ENCODE data around the gene FRMPD4.

DNA sequence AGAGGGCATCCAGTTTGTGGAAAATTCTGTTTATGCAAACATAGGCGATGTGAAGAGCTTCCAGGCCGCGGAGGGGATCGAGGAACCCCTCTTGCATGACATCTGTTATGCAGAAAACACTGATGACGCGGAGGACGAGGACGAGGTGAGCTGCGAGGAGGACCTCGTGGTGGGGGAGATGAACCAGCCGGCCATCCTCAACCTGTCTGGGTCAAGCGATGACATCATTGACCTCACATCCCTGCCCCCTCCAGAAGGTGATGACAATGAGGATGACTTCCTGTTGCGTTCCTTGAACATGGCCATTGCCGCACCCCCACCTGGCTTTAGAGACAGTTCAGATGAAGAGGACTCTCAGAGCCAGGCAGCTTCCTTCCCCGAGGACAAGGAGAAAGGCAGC, 578.3 kb downstream of the FRMPD4 start:
- TF ChIP-seq EZH2 (IDR thresholded peaks at IDR 0.05; ENCODE audit: borderline replicate concordance, low read depth, low read length, severe bottlenecking), result no peak
- TF ChIP-seq, protein P1, sequence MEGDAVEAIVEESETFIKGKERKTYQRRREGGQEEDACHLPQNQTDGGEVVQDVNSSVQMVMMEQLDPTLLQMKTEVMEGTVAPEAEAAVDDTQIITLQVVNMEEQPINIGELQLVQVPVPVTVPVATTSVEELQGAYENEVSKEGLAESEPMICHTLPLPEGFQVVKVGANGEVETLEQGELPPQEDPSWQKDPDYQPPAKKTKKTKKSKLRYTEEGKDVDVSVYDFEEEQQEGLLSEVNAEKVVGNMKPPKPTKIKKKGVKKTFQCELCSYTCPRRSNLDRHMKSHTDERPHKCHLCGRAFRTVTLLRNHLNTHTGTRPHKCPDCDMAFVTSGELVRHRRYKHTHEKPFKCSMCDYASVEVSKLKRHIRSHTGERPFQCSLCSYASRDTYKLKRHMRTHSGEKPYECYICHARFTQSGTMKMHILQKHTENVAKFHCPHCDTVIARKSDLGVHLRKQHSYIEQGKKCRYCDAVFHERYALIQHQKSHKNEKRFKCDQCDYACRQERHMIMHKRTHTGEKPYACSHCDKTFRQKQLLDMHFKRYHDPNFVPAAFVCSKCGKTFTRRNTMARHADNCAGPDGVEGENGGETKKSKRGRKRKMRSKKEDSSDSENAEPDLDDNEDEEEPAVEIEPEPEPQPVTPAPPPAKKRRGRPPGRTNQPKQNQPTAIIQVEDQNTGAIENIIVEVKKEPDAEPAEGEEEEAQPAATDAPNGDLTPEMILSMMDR (IDR thresholded peaks at IDR 0.05; ENCODE audit: extremely low read depth in 1 of 2, insufficient read depth in 1 of 2, low read depth in 1 of 2, low read length in 2 of 2), result no peak
- TF ChIP-seq POLR2AphosphoS5 (IDR thresholded peaks at IDR 0.05; ENCODE audit: insufficient read depth, low read depth, low read length), result no peak
- TF ChIP-seq POLR2A (IDR thresholded peaks at IDR 0.05; ENCODE audit: low read depth, low read length), result no peak
- TF ChIP-seq, protein P2, sequence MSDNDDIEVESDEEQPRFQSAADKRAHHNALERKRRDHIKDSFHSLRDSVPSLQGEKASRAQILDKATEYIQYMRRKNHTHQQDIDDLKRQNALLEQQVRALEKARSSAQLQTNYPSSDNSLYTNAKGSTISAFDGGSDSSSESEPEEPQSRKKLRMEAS (IDR thresholded peaks at IDR 0.05; ENCODE audit: insufficient read depth, insufficient read length), result no peak
- no peak for TF ChIP-seq GATA2 (IDR thresholded peaks at IDR 0.05; ENCODE audit: insufficient read depth, insufficient read length, low read depth, low read length)
- TF ChIP-seq MYC (IDR thresholded peaks at IDR 0.05; ENCODE audit: low read depth, low read length), result no peak
- no peak for TF ChIP-seq FOS (IDR thresholded peaks at IDR 0.05; ENCODE audit: borderline replicate concordance, insufficient read depth, low read length)
- TF ChIP-seq JUN (IDR thresholded peaks at IDR 0.05; ENCODE audit: borderline replicate concordance, insufficient read depth, insufficient read length, low read depth), result no peak
